Mesenchymal stem cell (in vitro differentiated cells and primary cell): ENCODE measurements around the gene RMI2.

Experiments
- DNase-seq: peaks from one replicate; pipeline ENCODE4 v3.0.0-alpha.2; 2013
- H2AFZ ChIP-seq: one replicate; pipeline ENCODE4 v1.6.1; 2013; ENCODE audit warnings: low read depth, mild to moderate bottlenecking, control low read depth, inconsistent platforms, low read length, moderate library complexity
- H2AK5ac ChIP-seq: 2 replicates; pipeline ENCODE4 v1.6.1; 2013; ENCODE audit warnings: low read length, moderate library complexity, mild to moderate bottlenecking, inconsistent platforms; ENCODE audit not compliant: severe bottlenecking
- H2BK120ac ChIP-seq: one replicate; pipeline ENCODE4 v1.6.1; 2013; ENCODE audit warnings: low read depth, mild to moderate bottlenecking, inconsistent platforms, low read length, moderate library complexity
- H2BK12ac ChIP-seq, 2 experiments: one replicate each; pipeline ENCODE4 v1.6.1; 2013; ENCODE audit warnings: inconsistent platforms in 2 of 2, low read length in 2 of 2, mild to moderate bottlenecking in 2 of 2, moderate library complexity in 2 of 2, control low read depth in 1 of 2
- H2BK15ac ChIP-seq: one replicate; pipeline ENCODE4 v1.6.1; 2013; ENCODE audit warnings: mild to moderate bottlenecking, low read depth, inconsistent platforms; ENCODE audit not compliant: poor library complexity, severe bottlenecking
- H2BK5ac ChIP-seq: 2 replicates; pipeline ENCODE4 v1.6.1; 2013; ENCODE audit warnings: low read depth, mild to moderate bottlenecking, low read length, control low read depth, inconsistent platforms; ENCODE audit not compliant: poor library complexity, severe bottlenecking
- H3K14ac ChIP-seq, 2 experiments: one replicate each; pipeline ENCODE4 v1.6.1; 2013; ENCODE audit warnings: inconsistent platforms in 2 of 2, low read length in 2 of 2, control low read depth in 1 of 2, mild to moderate bottlenecking in 1 of 2, moderate library complexity in 1 of 2
- H3K18ac ChIP-seq, 2 experiments: one replicate each; pipeline ENCODE4 v1.6.1; 2013; ENCODE audit warnings: inconsistent platforms in 2 of 2, low read length in 2 of 2, control low read depth in 1 of 2, low read depth in 1 of 2, mild to moderate bottlenecking in 1 of 2
- H3K23ac ChIP-seq, 2 experiments: one replicate each; pipeline ENCODE4 v1.6.1; 2013; ENCODE audit warnings: inconsistent platforms in 2 of 2, low read length in 2 of 2, mild to moderate bottlenecking in 2 of 2, moderate library complexity in 2 of 2, control low read depth in 1 of 2
- H3K27ac ChIP-seq: 2 replicates; pipeline ENCODE4 v1.5.1; 2013; ENCODE audit warnings: mild to moderate bottlenecking, moderate library complexity, low read length, control low read depth, inconsistent platforms; ENCODE audit not compliant: poor library complexity, severe bottlenecking
- H3K27me3 ChIP-seq, 2 experiments: 2 replicates each; pipeline versions ENCODE4 v1.6.1 to v1.7.0; 2013; ENCODE audit warnings: low read length in 2 of 2, mild to moderate bottlenecking in 2 of 2, moderate library complexity in 2 of 2, control low read depth in 1 of 2, inconsistent platforms in 1 of 2; ENCODE audit not compliant: control insufficient read depth in 1 of 2, insufficient read depth in 1 of 2
- H3K36me3 ChIP-seq, 2 experiments: 2 replicates each; pipeline versions ENCODE4 v1.6.1 to v1.7.0; 2013; ENCODE audit warnings: low read length in 2 of 2, control low read depth in 1 of 2, inconsistent platforms in 1 of 2, low read depth in 1 of 2, mild to moderate bottlenecking in 1 of 2; ENCODE audit not compliant: insufficient read depth in 2 of 2, control insufficient read depth in 1 of 2
- H3K4ac ChIP-seq, 2 experiments: one replicate each; pipeline ENCODE4 v1.6.1; 2013; ENCODE audit warnings: inconsistent platforms in 2 of 2, low read length in 2 of 2, mild to moderate bottlenecking in 2 of 2, moderate library complexity in 2 of 2, control low read depth in 1 of 2, low read depth in 1 of 2
- H3K4me1 ChIP-seq: 2 replicates; pipeline ENCODE4 v1.6.1; 2013; ENCODE audit warnings: low read depth, low read length, control low read depth; ENCODE audit not compliant: control insufficient read depth, insufficient read depth
- H3K4me2 ChIP-seq: 2 replicates; pipeline ENCODE4 v1.6.1; 2013; ENCODE audit warnings: low read length, mild to moderate bottlenecking, inconsistent platforms; ENCODE audit not compliant: poor library complexity, severe bottlenecking
- H3K4me3 ChIP-seq, 2 experiments: 2 replicates each; pipeline versions ENCODE4 v1.5.1 to v1.7.0; 2013; ENCODE audit warnings: low read length in 2 of 2, mild to moderate bottlenecking in 2 of 2, control low read depth in 1 of 2, low read depth in 1 of 2; ENCODE audit not compliant: insufficient read depth in 1 of 2
- H3K79me1 ChIP-seq: replicated peaks from 2 replicates; pipeline ENCODE4 v1.6.1; 2013; ENCODE audit warnings: mild to moderate bottlenecking, control low read depth, low read length, inconsistent platforms; ENCODE audit not compliant: poor library complexity, severe bottlenecking
- H3K9ac ChIP-seq: 2 replicates; pipeline ENCODE4 v1.7.0; 2013; ENCODE audit warnings: mild to moderate bottlenecking, low read length, moderate library complexity
- H3K9me3 ChIP-seq: 2 replicates; pipeline ENCODE4 v1.7.0; 2013; ENCODE audit warnings: mild to moderate bottlenecking, low read length; ENCODE audit not compliant: control insufficient read depth
- H4K8ac ChIP-seq: one replicate; pipeline ENCODE4 v1.6.1; 2013; ENCODE audit warnings: inconsistent platforms, mild to moderate bottlenecking, low read length, moderate library complexity
- H4K91ac ChIP-seq: one replicate; pipeline ENCODE4 v1.6.1; 2013; ENCODE audit warnings: mild to moderate bottlenecking, low read length, inconsistent platforms
- WGBS: methylation state at CpG from one replicate; pipeline ENCODE4 v1.1.7; 2013; ENCODE audit warnings: mixed read lengths; 5-methylcytosine and 5-hydroxymethylcytosine counted together

Gene RMI2

GRCh38 chr16:11328172-11329070 lies 16.8 kb upstream of the RMI2 start:
- Histone ChIP-seq H2BK120ac (peak overlapping the region; percentile 78), H3K36me3 (no peaks in the 10 kb centered on the region), H3K27ac (peak overlapping the region; percentile 97), H3K23ac (no peak overlapping the region), H2BK15ac (peak overlapping the region; percentile 83), H3K4me2 (peak overlapping the region; percentile 29), H3K27me3 (peaks cover 0 to 4% of the 10 kb centered on the region in 2 experiments), H2AK5ac (peak overlapping the region; percentile 25), H3K4me1 (peaks cover 29% of the 10 kb centered on the region), H3K4ac (peak overlapping the region in 1 of 2 experiments; percentile 83), H3K4me3 (peak overlapping the region in 1 of 2 experiments; percentile 64), H2BK12ac (peak overlapping the region; percentile 74 to 91), H4K8ac (peak overlapping the region; percentile 89), H3K9me3 (no peaks in the 10 kb centered on the region), H3K79me1 (no peaks in the 10 kb centered on the region), H3K18ac (peak overlapping the region; percentile 79 to 89), H4K91ac (peak overlapping the region; percentile 86), H3K9ac (peak overlapping the region; percentile 39), H3K14ac (peak overlapping the region in 1 of 2 experiments; percentile 53), H2AFZ (no peak overlapping the region), H2BK5ac (peak overlapping the region; percentile 92)
- peak; percentile 98 for DNase-seq
- WGBS = 4% methylated on average over 10 of the region's 12 CpGs

- H3K36me3 ChIP-seq = no peaks in the 10 kb centered on the region
- DNase-seq = peak; percentile 74
- no peak overlapping the region for H4K8ac ChIP-seq
- peak overlapping the region in 1 of 2 experiments; percentile 83 for H3K4ac ChIP-seq
- peak overlapping the region; percentile 50 to 79 for H3K18ac ChIP-seq
- peak overlapping the region in 1 of 2 experiments; percentile 53 for H3K14ac ChIP-seq
- no peak overlapping the region for H2AFZ ChIP-seq
- H2BK15ac ChIP-seq = peak overlapping the region; percentile 29
- 0% methylated on average over 4 of the region's 6 CpGs for WGBS
- peak overlapping the region; percentile 29 for H3K4me2 ChIP-seq
- H3K4me1 ChIP-seq = peaks cover 35% of the 10 kb centered on the region
- peak overlapping the region; percentile 52 for H4K91ac ChIP-seq
- peak overlapping the region; percentile 92 for H2BK5ac ChIP-seq
- H3K27ac ChIP-seq = peak overlapping the region; percentile 97
- no peaks in the 10 kb centered on the region for H3K9me3 ChIP-seq
- H3K27me3 ChIP-seq = peaks cover 0 to 4% of the 10 kb centered on the region in 2 experiments
- peak overlapping the region; percentile 39 for H3K9ac ChIP-seq
- H2BK12ac ChIP-seq = peak overlapping the region in 1 of 2 experiments; percentile 68
- H2AK5ac ChIP-seq = peak overlapping the region; percentile 25
- H3K79me1 ChIP-seq = no peaks in the 10 kb centered on the region
- H3K23ac ChIP-seq = no peak overlapping the region
- H2BK120ac ChIP-seq = peak overlapping the region; percentile 75
- peak overlapping the region in 1 of 2 experiments; percentile 64 for H3K4me3 ChIP-seq
Measured at GRCh38 chr16:11329071-11329491, 16.2 kb upstream of the RMI2 start.

- no peak overlapping the region for H4K91ac ChIP-seq
- H3K4me1 ChIP-seq = peaks cover 34% of the 10 kb centered on the region
- H2BK120ac ChIP-seq = no peak overlapping the region
- H2BK15ac ChIP-seq = no peak overlapping the region
- no peaks in the 10 kb centered on the region for H3K79me1 ChIP-seq
- no peaks in the 10 kb centered on the region for H3K9me3 ChIP-seq
- H3K4ac ChIP-seq = no peak overlapping the region
- H2AFZ ChIP-seq = no peak overlapping the region
- H3K23ac ChIP-seq = no peak overlapping the region
- peak overlapping the region; percentile 97 for H3K27ac ChIP-seq
- no peak overlapping the region for H2BK12ac ChIP-seq
- no peak overlapping the region for H3K4me3 ChIP-seq
- no peak overlapping the region for H3K9ac ChIP-seq
- H3K4me2 ChIP-seq = no peak overlapping the region
- peak; percentile 48 for DNase-seq
- H2BK5ac ChIP-seq = no peak overlapping the region
- no peak overlapping the region for H2AK5ac ChIP-seq
- 100% methylated on average over 1 of the region's 3 CpGs for WGBS
- no peak overlapping the region for H3K18ac ChIP-seq
- H3K36me3 ChIP-seq = no peaks in the 10 kb centered on the region
- H3K27me3 ChIP-seq = peaks cover 0 to 4% of the 10 kb centered on the region in 2 experiments
- no peak overlapping the region for H3K14ac ChIP-seq
- H4K8ac ChIP-seq = no peak overlapping the region
Measured at GRCh38 chr16:11329891-11330290, 15.4 kb upstream of the RMI2 start.

GRCh38 chr16:11330526-11331237 lies 14.6 kb upstream of the RMI2 start:
- no peak overlapping the region for H2AFZ ChIP-seq
- H4K8ac ChIP-seq = no peak overlapping the region
- no peak overlapping the region for H2BK5ac ChIP-seq
- no peak overlapping the region for H3K18ac ChIP-seq
- H4K91ac ChIP-seq = no peak overlapping the region
- H3K4me3 ChIP-seq = no peak overlapping the region
- no peak overlapping the region for H2BK120ac ChIP-seq
- peak overlapping the region; percentile 80 for H2AK5ac ChIP-seq
- no peaks in the 10 kb centered on the region for H3K36me3 ChIP-seq
- peaks cover 27% of the 10 kb centered on the region for H3K4me1 ChIP-seq
- no peak overlapping the region for H3K9ac ChIP-seq
- no peak overlapping the region for H3K14ac ChIP-seq
- H3K27ac ChIP-seq = no peak overlapping the region
- H3K27me3 ChIP-seq = peaks cover 0 to 4% of the 10 kb centered on the region in 2 experiments
- no peaks in the 10 kb centered on the region for H3K9me3 ChIP-seq
- peak overlapping the region; percentile 41 for H2BK15ac ChIP-seq
- DNase-seq = no peak
- no peak overlapping the region for H3K23ac ChIP-seq
- peak overlapping the region; percentile 56 to 74 for H2BK12ac ChIP-seq
- no peak overlapping the region for H3K4ac ChIP-seq
- WGBS = 93% methylated on average over 5 of the region's 5 CpGs
- H3K4me2 ChIP-seq = no peak overlapping the region
- H3K79me1 ChIP-seq = no peaks in the 10 kb centered on the region
